SK-N-SH treated with all-trans-retinoic acid at 6 μM for 48 hours (cell line): ENCODE results near the gene CYP26C1.

Experiments used
- ATAC-seq: fragments of 200-7000 bp; cut with Tn5 transposase; 3 replicates; pipeline ENCODE4 v1.9.1; 2020; ENCODE audit warnings: mild to moderate bottlenecking, moderate library complexity
- ARNTL ChIP-seq: fragments of 450-650 bp; formaldehyde crosslinking; IDR thresholded peaks from 2 replicates; pipeline ENCODE4 v1.5.0; 2020; ENCODE audit warnings: low read depth, mild to moderate bottlenecking, moderate library complexity, borderline replicate concordance
- BACH2 ChIP-seq: fragments of 250-450 bp; sonication (Bioruptor Pico); IDR thresholded peaks from 2 replicates; pipeline ENCODE4 v1.9.0; 2021; ENCODE audit warnings: mild to moderate bottlenecking, borderline replicate concordance
- CREB5 ChIP-seq: fragments of 250-450 bp; sonication (Bioruptor Pico); IDR thresholded peaks from 2 replicates; pipeline ENCODE4 v1.5.1; 2020; ENCODE audit warnings: low read depth, mild to moderate bottlenecking, moderate library complexity
- CSDC2 ChIP-seq: fragments of 250-450 bp; sonication (Bioruptor Pico); IDR thresholded peaks from 2 replicates; pipeline ENCODE4 v1.5.0; 2020; ENCODE audit warnings: mild to moderate bottlenecking, moderate library complexity
- ESRRG ChIP-seq: fragments of 250-450 bp; sonication (Bioruptor Pico); IDR thresholded peaks from 2 replicates; pipeline ENCODE4 v1.6.1; 2021; ENCODE audit warnings: mild to moderate bottlenecking
- GLIS3 ChIP-seq: fragments of 250-450 bp; sonication (Bioruptor Pico); IDR thresholded peaks from 2 replicates; pipeline ENCODE4 v1.5.0; 2020; ENCODE audit warnings: mild to moderate bottlenecking, moderate library complexity
- ISL1 ChIP-seq: fragments of 250-450 bp; sonication (Bioruptor Pico); IDR thresholded peaks from 2 replicates; pipeline ENCODE4 v2.1.2; 2022; ENCODE audit warnings: mild to moderate bottlenecking, moderate library complexity
- OSR1 ChIP-seq: fragments of 250-450 bp; sonication (Bioruptor Pico); IDR thresholded peaks from 2 replicates; pipeline ENCODE4 v1.8.0; 2022; ENCODE audit warnings: moderate library complexity, mild to moderate bottlenecking, inconsistent platforms
- PATZ1 ChIP-seq: fragments of 250-450 bp; sonication (Bioruptor Pico); IDR thresholded peaks from 2 replicates; pipeline ENCODE4 v1.8.0; 2020; ENCODE audit warnings: mild to moderate bottlenecking, moderate library complexity, borderline replicate concordance
- PPARA ChIP-seq: fragments of 250-450 bp; sonication (Bioruptor Pico); IDR thresholded peaks from 2 replicates; pipeline ENCODE4 v1.5.0; 2020; ENCODE audit warnings: mild to moderate bottlenecking, borderline replicate concordance
- RARB ChIP-seq: fragments of 250-450 bp; sonication (Bioruptor Pico); IDR thresholded peaks from 2 replicates; pipeline ENCODE4 v1.8.0; 2021; ENCODE audit warnings: mild to moderate bottlenecking, moderate library complexity
- SNAI2 ChIP-seq: fragments of 250-450 bp; sonication (Bioruptor Pico); IDR thresholded peaks from 2 replicates; pipeline ENCODE4 v1.5.0; 2020; ENCODE audit warnings: mild to moderate bottlenecking, moderate library complexity
- TCF4 ChIP-seq: fragments of 250-450 bp; sonication (Bioruptor Pico); IDR thresholded peaks from 2 replicates; pipeline ENCODE4 v1.8.0; 2021; ENCODE audit warnings: mild to moderate bottlenecking, moderate library complexity, borderline replicate concordance
- TOX ChIP-seq: fragments of 250-450 bp; sonication (Bioruptor Pico); IDR thresholded peaks from 2 replicates; pipeline ENCODE4 v1.8.0; 2021; ENCODE audit warnings: mild to moderate bottlenecking, moderate library complexity, borderline replicate concordance
- ZC3H10 ChIP-seq: fragments of 250-450 bp; sonication (Bioruptor Pico); IDR thresholded peaks from 2 replicates; pipeline ENCODE4 v1.5.1; 2021; ENCODE audit warnings: mild to moderate bottlenecking, moderate library complexity
- ZFP3 ChIP-seq: fragments of 250-450 bp; sonication (Bioruptor Pico); IDR thresholded peaks from 2 replicates; pipeline ENCODE4 v1.5.0; 2020; ENCODE audit warnings: mild to moderate bottlenecking, moderate library complexity
- ZFP30 ChIP-seq: fragments of 450-650 bp; formaldehyde crosslinking; IDR thresholded peaks from 2 replicates; pipeline ENCODE4 v1.5.0; 2022; ENCODE audit warnings: mild to moderate bottlenecking, moderate library complexity
- ZNF8 ChIP-seq: fragments of 450-650 bp; formaldehyde crosslinking; IDR thresholded peaks from 2 replicates; pipeline ENCODE4 v1.5.0; 2020; ENCODE audit warnings: mild to moderate bottlenecking, moderate library complexity
- TF ChIP-seq, protein P1 (sequence below): fragments of 250-450 bp; sonication (Bioruptor Pico); IDR thresholded peaks from 2 replicates; pipeline ENCODE4 v1.5.0; 2020; ENCODE audit warnings: mild to moderate bottlenecking, moderate library complexity
- TF ChIP-seq, protein P2 (sequence below): fragments of 250-450 bp; sonication (Bioruptor Pico); IDR thresholded peaks from 2 replicates; pipeline ENCODE4 v1.5.1; 2021; ENCODE audit warnings: mild to moderate bottlenecking, moderate library complexity

The CYP26C1 gene

GRCh38 chr10:93110472-93111146 lies 50.0 kb downstream of the CYP26C1 start:
- no peak for ATAC-seq
- TF ChIP-seq ZNF8 (no peak), RARB (CRISPR knock-in tag) (no peak), PPARA (CRISPR knock-in tag) (no peak), ZFP30 (no peak)

DNA sequence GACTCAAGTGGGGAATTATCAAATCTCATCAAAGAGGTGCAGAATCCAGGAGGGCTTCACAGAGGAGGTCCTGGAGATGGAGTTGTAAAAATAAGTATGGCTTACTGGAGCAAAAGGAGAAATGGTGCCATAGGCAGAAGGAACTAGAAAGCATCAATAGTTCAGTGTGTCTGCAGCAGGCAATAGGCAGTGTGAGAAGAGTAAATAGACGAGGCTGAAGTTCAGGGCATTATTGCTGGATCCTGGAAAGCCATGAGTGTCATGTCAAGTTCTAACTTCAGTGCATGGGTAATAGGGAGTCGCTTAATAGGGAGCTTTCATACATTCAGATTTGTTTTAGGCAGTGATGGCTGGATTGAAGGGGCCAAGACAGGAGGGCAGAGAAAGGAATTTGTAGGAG lies 52.4 kb downstream of the CYP26C1 start:
- TF ChIP-seq ZC3H10 (CRISPR knock-in tag) (no peak), TCF4 (CRISPR knock-in tag) (no peak)
- no peak for ATAC-seq

GRCh38 chr10:93115661-93116383 lies 55.2 kb downstream of the CYP26C1 start:
- TF ChIP-seq TOX (CRISPR knock-in tag) = no peak
- no peak for TF ChIP-seq ISL1 (CRISPR knock-in tag)
- TF ChIP-seq ESRRG (CRISPR knock-in tag) = no peak
- TF ChIP-seq ZFP3 (CRISPR knock-in tag) = no peak
- no peak for TF ChIP-seq ZNF8
- TF ChIP-seq ZC3H10 (CRISPR knock-in tag) = no peak
- no peak for TF ChIP-seq RARB (CRISPR knock-in tag)
- TF ChIP-seq SNAI2 (CRISPR knock-in tag) = no peak
- no peak for TF ChIP-seq PATZ1 (CRISPR knock-in tag)
- no peak for TF ChIP-seq ARNTL (CRISPR knock-in tag)
- TF ChIP-seq, protein P1, sequence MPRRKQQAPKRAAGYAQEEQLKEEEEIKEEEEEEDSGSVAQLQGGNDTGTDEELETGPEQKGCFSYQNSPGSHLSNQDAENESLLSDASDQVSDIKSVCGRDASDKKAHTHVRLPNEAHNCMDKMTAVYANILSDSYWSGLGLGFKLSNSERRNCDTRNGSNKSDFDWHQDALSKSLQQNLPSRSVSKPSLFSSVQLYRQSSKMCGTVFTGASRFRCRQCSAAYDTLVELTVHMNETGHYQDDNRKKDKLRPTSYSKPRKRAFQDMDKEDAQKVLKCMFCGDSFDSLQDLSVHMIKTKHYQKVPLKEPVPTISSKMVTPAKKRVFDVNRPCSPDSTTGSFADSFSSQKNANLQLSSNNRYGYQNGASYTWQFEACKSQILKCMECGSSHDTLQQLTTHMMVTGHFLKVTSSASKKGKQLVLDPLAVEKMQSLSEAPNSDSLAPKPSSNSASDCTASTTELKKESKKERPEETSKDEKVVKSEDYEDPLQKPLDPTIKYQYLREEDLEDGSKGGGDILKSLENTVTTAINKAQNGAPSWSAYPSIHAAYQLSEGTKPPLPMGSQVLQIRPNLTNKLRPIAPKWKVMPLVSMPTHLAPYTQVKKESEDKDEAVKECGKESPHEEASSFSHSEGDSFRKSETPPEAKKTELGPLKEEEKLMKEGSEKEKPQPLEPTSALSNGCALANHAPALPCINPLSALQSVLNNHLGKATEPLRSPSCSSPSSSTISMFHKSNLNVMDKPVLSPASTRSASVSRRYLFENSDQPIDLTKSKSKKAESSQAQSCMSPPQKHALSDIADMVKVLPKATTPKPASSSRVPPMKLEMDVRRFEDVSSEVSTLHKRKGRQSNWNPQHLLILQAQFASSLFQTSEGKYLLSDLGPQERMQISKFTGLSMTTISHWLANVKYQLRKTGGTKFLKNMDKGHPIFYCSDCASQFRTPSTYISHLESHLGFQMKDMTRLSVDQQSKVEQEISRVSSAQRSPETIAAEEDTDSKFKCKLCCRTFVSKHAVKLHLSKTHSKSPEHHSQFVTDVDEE (CRISPR knock-in tag) = no peak
- no peak for TF ChIP-seq PPARA (CRISPR knock-in tag)
- TF ChIP-seq, protein P2, sequence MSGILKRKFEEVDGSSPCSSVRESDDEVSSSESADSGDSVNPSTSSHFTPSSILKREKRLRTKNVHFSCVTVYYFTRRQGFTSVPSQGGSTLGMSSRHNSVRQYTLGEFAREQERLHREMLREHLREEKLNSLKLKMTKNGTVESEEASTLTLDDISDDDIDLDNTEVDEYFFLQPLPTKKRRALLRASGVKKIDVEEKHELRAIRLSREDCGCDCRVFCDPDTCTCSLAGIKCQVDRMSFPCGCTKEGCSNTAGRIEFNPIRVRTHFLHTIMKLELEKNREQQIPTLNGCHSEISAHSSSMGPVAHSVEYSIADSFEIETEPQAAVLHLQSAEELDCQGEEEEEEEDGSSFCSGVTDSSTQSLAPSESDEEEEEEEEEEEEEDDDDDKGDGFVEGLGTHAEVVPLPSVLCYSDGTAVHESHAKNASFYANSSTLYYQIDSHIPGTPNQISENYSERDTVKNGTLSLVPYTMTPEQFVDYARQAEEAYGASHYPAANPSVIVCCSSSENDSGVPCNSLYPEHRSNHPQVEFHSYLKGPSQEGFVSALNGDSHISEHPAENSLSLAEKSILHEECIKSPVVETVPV (CRISPR knock-in tag) = no peak
- TF ChIP-seq CSDC2 (CRISPR knock-in tag) = no peak
- TF ChIP-seq BACH2 = no peak
- no peak for TF ChIP-seq ZFP30
- TF ChIP-seq OSR1 (CRISPR knock-in tag) = no peak
- TF ChIP-seq GLIS3 (CRISPR knock-in tag) = no peak
- no peak for TF ChIP-seq CREB5
- peak; percentile 63; the same call in 2 of the 3 replicates for ATAC-seq
